Neural progenitor cell (in vitro differentiated cells): ENCODE data around the gene TATDN3. TPM values are rescaled to one million over a fixed set of nuclear protein-coding genes. Genes with fewer than 3 reads are reported as not detected.

Experiments used
- DNase-seq: peaks from one replicate; pipeline ENCODE4 v3.0.0-alpha.2; 2016; ENCODE audit warnings: low spot score
- H2AFZ ChIP-seq: fragments of 200-600 bp; sonication (generic); replicated peaks from 2 replicates; pipeline ENCODE4 v1.6.1; 2016; ENCODE audit warnings: antibody characterized with exemption
- H3F3A ChIP-seq: fragments of 200-600 bp; sonication (generic); 2 replicates; pipeline ENCODE4 v1.6.1; 2016; ENCODE audit warnings: antibody characterized with exemption, low read depth
- H3K27ac ChIP-seq: fragments of 200-600 bp; sonication (generic); 2 replicates; pipeline ENCODE4 v1.5.1; 2016; ENCODE audit warnings: mild to moderate bottlenecking
- H3K27me3 ChIP-seq: fragments of 200-600 bp; sonication (generic); 2 replicates; pipeline ENCODE4 v1.6.1; 2016; ENCODE audit warnings: mild to moderate bottlenecking, moderate library complexity
- H3K36me3 ChIP-seq: fragments of 200-600 bp; sonication (generic); 2 replicates; pipeline ENCODE4 v1.5.1; 2016
- H3K4me1 ChIP-seq: fragments of 200-600 bp; sonication (generic); 2 replicates; pipeline ENCODE4 v1.6.1; 2016; ENCODE audit warnings: mixed run types
- H3K4me2 ChIP-seq: fragments of 200-600 bp; sonication (generic); 2 replicates; pipeline ENCODE4 v1.6.1; 2016
- H3K4me3 ChIP-seq: fragments of 200-600 bp; sonication (generic); 2 replicates; pipeline ENCODE4 v1.5.1; 2016
- H3K79me2 ChIP-seq: fragments of 200-600 bp; sonication (generic); 2 replicates; pipeline ENCODE4 v1.6.1; 2016; ENCODE audit warnings: low read depth
- H3K9ac ChIP-seq: fragments of 200-600 bp; sonication (generic); 2 replicates; pipeline ENCODE4 v1.6.1; 2016
- H3K9me3 ChIP-seq: fragments of 200-600 bp; sonication (generic); 2 replicates; pipeline ENCODE4 v1.5.1; 2016; ENCODE audit warnings: low read depth
- H4K20me1 ChIP-seq: fragments of 200-600 bp; sonication (generic); 2 replicates; pipeline ENCODE4 v1.6.1; 2016; ENCODE audit warnings: low read depth
- H3K27ac Mint-ChIP-seq: 3 replicates; pipeline ENCODE4 v1.8.0; 2021; ENCODE audit warnings: mixed read lengths
- H3K27me3 Mint-ChIP-seq: 2 replicates; pipeline ENCODE4 v1.8.0; 2022; ENCODE audit warnings: low read depth, mild to moderate bottlenecking, inconsistent platforms, moderate library complexity, mixed read lengths; ENCODE audit not compliant: insufficient read depth
- H3K36me3 Mint-ChIP-seq: 3 replicates; pipeline ENCODE4 v1.8.0; 2021; ENCODE audit warnings: mixed read lengths
- H3K4me1 Mint-ChIP-seq: 3 replicates; pipeline ENCODE4 v1.8.0; 2021; ENCODE audit warnings: mixed read lengths
- H3K4me3 Mint-ChIP-seq: 3 replicates; pipeline ENCODE4 v1.8.0; 2021; ENCODE audit warnings: mild to moderate bottlenecking, moderate library complexity, mixed read lengths
- H3K9me3 Mint-ChIP-seq: 3 replicates; pipeline ENCODE4 v1.8.0; 2020; ENCODE audit warnings: mixed read lengths
- EZH2 ChIP-seq: fragments of 200-600 bp; sonication (generic); IDR thresholded peaks from 2 replicates; pipeline ENCODE4 v1.6.1; 2017; ENCODE audit warnings: antibody characterized with exemption, mild to moderate bottlenecking, moderate library complexity
- EZH2phosphoT487 ChIP-seq: fragments of 200-600 bp; sonication (generic); IDR thresholded peaks from 2 replicates; pipeline ENCODE4 v1.6.1; 2017; ENCODE audit warnings: antibody characterized with exemption
- total RNA-seq: library from RNA; depleted of rRNA; stranded (reverse); fragments of >200 nt; gene quantifications from 2 replicates; pipeline ENCODE4 v1.2.3, GENCODE V29; 2015; ENCODE audit warnings: low replicate concordance
- TF ChIP-seq, protein P1 (sequence below): fragments of 200-600 bp; sonication (generic); IDR thresholded peaks from 2 replicates; pipeline ENCODE4 v1.5.1; 2017; ENCODE audit warnings: antibody characterized with exemption, mild to moderate bottlenecking

The TATDN3 gene
- total RNA-seq, 1 donor from 2014 or later = 18.8 TPM

DNA sequence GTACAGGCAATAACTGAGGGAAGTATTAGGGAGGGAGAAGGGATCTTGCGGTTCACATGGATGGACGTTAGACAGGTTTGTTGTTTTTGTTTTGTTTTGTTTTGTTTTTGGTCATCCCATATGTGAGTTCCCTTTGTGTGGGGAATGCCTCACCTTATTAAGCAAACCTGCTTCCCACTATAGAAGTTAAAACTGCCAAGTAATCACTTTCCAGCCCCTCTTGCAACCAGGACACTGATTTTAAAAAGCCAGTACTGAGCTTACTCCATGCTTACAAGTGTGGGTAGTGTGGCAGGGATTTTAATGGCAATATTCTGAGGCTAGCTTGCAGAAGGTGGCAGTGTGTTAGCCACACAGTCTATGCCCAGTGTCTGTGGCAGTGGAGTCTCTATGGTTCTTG, 29.3 kb downstream of the TATDN3 start:
- Mint-ChIP-seq H3K4me3 (no peak overlapping the region), H3K27me3 (peaks cover 2% of the 10 kb centered on the region), H3K27ac (no peak overlapping the region), H3K4me1 (peaks cover 7% of the 10 kb centered on the region), H3K9me3 (peaks cover 12% of the 10 kb centered on the region), H3K36me3 (no peaks in the 10 kb centered on the region)
- Histone ChIP-seq H4K20me1 (no peaks in the 10 kb centered on the region), H3K36me3 (no peaks in the 10 kb centered on the region), H3K9ac (no peak overlapping the region), H3K27me3 (no peaks in the 10 kb centered on the region), H3K4me3 (no peak overlapping the region), H3K9me3 (no peaks in the 10 kb centered on the region), H3K27ac (no peak overlapping the region), H3K79me2 (no peaks in the 10 kb centered on the region), H3F3A (no peaks in the 10 kb centered on the region), H3K4me2 (no peak overlapping the region), H2AFZ (peak overlapping the region; percentile 39), H3K4me1 (no peaks in the 10 kb centered on the region)
- TF ChIP-seq EZH2phosphoT487 (no peak), EZH2 (no peak)
- TF ChIP-seq, protein P1, sequence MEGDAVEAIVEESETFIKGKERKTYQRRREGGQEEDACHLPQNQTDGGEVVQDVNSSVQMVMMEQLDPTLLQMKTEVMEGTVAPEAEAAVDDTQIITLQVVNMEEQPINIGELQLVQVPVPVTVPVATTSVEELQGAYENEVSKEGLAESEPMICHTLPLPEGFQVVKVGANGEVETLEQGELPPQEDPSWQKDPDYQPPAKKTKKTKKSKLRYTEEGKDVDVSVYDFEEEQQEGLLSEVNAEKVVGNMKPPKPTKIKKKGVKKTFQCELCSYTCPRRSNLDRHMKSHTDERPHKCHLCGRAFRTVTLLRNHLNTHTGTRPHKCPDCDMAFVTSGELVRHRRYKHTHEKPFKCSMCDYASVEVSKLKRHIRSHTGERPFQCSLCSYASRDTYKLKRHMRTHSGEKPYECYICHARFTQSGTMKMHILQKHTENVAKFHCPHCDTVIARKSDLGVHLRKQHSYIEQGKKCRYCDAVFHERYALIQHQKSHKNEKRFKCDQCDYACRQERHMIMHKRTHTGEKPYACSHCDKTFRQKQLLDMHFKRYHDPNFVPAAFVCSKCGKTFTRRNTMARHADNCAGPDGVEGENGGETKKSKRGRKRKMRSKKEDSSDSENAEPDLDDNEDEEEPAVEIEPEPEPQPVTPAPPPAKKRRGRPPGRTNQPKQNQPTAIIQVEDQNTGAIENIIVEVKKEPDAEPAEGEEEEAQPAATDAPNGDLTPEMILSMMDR = no peak
- DNase-seq = no peak

DNA sequence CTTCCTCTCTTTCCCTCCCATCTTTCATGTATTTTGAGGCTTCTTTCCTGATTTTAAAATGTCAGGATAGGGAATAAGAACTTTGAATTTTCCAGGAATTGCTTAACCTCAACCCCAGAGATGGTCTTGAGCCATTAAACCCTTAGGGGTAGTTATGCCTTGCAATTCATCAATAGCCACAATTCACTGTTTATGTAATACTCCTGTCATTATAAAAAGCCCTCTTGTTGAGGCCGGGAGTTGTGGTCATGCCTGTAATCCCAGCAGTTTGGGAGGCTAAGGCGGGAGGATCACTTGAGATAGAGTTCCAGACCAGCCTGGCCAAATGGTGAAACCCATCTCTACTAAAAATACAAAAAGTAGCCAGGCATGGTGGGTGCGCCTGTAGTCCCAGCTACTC, 31.3 kb downstream of the TATDN3 start:
- Mint-ChIP-seq H3K4me1 (peaks cover 2% of the 10 kb centered on the region), H3K36me3 (no peaks in the 10 kb centered on the region), H3K4me3 (no peak overlapping the region), H3K27me3 (no peaks in the 10 kb centered on the region), H3K9me3 (peaks cover 17% of the 10 kb centered on the region), H3K27ac (no peak overlapping the region)
- Histone ChIP-seq H4K20me1 (no peaks in the 10 kb centered on the region), H3K9ac (no peak overlapping the region), H3K4me1 (no peaks in the 10 kb centered on the region), H3K9me3 (no peaks in the 10 kb centered on the region), H3K36me3 (no peaks in the 10 kb centered on the region), H3K4me2 (no peak overlapping the region), H3K27ac (no peak overlapping the region), H2AFZ (no peak overlapping the region), H3K4me3 (no peak overlapping the region), H3K27me3 (no peaks in the 10 kb centered on the region), H3K79me2 (no peaks in the 10 kb centered on the region), H3F3A (no peaks in the 10 kb centered on the region)
- no peak for DNase-seq
- TF ChIP-seq EZH2 (no peak), EZH2phosphoT487 (no peak)
- TF ChIP-seq, protein P1 = no peak

DNA sequence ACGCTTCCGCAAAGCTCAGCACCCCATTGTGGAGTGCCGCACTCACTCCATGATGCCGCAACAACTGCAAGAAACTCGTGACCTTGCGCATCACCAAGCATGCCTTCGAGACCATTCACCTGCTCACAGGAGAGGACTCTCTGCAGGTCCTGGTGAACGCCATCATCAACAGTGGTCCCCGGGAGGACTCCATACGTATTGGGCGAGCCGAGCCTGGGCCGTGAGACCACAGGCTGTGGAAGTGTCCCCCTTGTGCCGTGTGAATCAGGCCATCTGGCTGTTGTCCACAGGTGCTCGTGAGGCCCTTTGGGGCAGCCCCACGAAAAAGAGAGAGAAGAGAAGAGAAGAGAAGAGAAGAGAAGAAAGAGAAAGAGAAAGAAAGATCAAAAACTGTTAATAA, 32.5 kb downstream of the TATDN3 start:
- H3K9me3 Mint-ChIP-seq = peaks cover 17% of the 10 kb centered on the region
- Histone ChIP-seq H3K27ac (no peak overlapping the region), H3K4me1 (no peaks in the 10 kb centered on the region), H3K27me3 (no peaks in the 10 kb centered on the region), H3K4me3 (no peak overlapping the region), H3K9ac (no peak overlapping the region), H3F3A (no peaks in the 10 kb centered on the region), H4K20me1 (no peaks in the 10 kb centered on the region), H2AFZ (no peak overlapping the region), H3K36me3 (no peaks in the 10 kb centered on the region), H3K9me3 (no peaks in the 10 kb centered on the region), H3K4me2 (no peak overlapping the region), H3K79me2 (no peaks in the 10 kb centered on the region)
- H3K4me3 Mint-ChIP-seq = no peak overlapping the region
- no peak for DNase-seq
- no peaks in the 10 kb centered on the region for H3K27me3 Mint-ChIP-seq
- H3K4me1 Mint-ChIP-seq = peaks cover 2% of the 10 kb centered on the region
- no peaks in the 10 kb centered on the region for H3K36me3 Mint-ChIP-seq
- H3K27ac Mint-ChIP-seq = peak overlapping the region; percentile 38
- TF ChIP-seq EZH2phosphoT487 = no peak
- TF ChIP-seq EZH2 = no peak
- TF ChIP-seq, protein P1 = no peak
